GM21786 (cell line): Measurements from ENCODE around the gene IL21R.
A peak's percentile ranks its signal among the peaks of the same experiment; 100 is the strongest.
"Not testable (repeated sequence)": the region's sequence is repeated elsewhere in the genome, so short reads cannot be mapped to it uniquely, and the experiment has no call there.

Experiments
- ATAC-seq: cut with Tn5 transposase; IDR thresholded peaks from one replicate; pipeline ENCODE4 v1.9.1; 2021; ENCODE audit not compliant: unreplicated experiment

The IL21R gene

DNA sequence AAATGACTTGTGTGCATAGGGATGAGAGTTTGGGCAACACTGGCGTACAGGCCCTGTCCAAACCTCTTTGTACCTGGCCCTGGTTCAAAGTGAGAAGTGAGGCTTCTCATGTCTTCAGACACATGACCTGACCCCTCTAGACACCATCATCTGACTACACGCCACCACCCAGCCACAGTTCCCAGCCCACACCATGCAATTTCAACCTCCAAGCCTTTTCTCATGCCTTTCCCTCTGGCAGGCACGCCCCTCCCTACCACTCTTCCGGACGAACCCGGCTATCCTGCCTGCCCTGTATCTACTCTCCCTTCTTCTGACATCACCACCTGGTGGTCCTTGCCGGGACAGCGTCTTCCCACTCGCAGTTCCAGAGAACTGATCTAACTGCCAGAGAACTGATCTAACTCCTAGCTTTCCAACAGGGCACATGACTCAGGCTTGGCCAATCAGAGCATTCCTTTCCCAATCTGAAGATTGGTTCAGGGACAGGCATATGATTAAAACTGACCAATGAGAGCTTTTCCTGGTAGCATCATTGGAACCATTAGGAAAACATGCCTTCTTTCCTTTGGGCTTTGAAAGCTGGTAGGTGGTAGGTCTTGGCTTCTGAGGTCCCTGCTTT is 27.1 kb upstream of the IL21R start:
- peak; percentile 39 for ATAC-seq

DNA sequence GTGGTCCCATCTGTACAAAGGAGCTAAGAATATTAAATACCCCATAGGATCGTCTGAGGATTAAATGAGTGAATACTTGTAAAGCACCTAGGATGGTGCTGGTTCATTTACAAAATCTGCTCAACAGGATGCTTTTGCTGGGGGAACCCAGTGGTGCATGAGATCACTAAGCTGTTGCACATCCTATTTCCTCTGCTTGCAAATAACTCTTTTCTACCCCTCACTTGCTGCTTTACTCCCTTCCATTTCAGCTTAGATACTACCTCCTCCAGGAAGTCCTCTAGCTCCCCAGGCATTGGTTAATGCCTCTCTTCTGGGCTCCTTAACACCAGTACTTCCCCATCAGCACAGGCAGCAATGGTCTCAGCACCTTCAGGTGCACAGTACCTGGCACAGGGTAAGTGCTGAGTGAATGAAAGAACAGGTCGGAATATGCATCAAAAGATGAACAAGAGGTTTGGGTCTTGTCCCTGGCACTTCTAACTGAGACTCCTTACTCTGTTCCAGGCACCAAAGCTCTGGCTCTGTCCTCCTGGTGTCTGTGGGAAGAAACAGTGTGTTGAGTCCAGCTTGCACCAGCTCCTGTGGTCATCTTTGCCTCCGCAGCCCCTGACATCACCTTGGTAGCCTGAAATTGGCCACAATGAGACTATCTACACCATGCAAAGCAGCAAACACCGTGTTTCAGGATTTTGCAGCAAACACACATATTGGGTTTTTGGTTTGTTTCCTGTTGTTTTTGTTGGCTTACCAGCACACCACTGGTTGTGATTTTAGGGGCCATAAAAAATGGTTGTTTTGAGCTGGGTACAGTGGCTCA is 24.1 kb upstream of the IL21R start:
- ATAC-seq, result no peak

DNA sequence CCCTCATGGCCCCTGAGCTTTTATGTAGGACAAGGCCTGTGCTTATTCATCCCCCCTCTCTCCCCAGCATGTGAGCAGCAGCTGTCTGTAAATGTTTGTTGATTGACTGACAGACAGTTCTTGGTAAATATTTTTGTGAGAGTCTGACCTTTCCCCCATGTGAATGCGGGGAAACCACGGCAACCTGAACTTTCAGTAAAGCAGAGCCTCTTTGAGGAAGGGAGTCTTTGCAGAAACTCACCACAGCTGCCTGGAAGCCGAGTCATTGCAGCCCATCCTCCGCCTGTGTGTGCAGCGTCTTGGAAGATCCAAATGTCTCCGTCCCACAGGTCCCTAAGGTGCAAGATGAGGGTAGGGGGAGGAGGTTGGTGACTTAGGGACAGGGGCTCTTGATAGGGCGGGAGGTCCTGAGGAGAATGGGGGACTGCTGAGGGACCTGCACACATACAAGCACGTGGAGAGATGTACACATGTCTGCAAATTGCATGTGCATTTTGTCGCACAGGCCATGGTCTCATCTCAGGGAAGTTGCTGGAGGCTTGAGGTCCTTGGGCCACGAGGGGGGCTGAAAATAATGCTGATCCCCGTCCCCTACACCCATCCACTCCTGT is 23.0 kb upstream of the IL21R start:
- ATAC-seq, result no peak

DNA sequence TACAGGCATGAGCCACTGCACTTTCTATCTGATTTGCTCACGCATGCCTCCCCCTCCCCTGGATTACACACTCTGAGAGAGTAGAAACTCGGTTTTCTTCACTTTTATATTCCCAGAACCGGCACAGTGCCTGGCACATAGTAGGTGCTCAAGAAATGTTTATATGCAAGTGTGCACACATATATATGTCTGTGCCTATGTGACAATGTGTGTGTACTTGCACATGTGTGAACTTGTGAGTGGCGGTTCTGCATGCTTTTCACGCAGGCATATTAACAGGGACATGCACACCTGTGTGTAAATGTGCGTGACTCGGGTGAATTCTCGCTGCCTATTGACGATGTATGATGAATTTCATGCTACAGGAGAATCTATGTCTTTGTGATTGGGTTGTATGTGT is 22.1 kb upstream of the IL21R start:
- no peak for ATAC-seq

DNA sequence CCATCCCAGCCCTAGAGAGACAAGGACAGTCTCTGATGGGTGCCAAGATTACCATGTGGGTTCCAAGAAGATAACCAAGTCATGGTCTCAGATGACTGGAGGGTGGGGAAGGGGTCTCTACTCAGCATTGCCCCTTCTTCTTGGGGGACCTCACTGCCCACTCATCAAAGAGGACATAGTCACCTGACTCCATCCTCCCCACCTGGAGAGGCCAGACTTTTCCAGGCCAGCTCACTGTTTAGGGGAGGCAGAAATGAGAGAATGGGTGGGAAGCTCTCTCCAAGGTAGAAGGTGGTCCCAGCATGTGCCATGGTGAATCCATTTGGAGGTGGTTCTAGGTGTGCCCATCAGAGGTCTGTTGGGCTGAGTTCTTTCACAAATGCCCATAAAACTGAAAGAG is 20.7 kb upstream of the IL21R start:
- no peak for ATAC-seq

DNA sequence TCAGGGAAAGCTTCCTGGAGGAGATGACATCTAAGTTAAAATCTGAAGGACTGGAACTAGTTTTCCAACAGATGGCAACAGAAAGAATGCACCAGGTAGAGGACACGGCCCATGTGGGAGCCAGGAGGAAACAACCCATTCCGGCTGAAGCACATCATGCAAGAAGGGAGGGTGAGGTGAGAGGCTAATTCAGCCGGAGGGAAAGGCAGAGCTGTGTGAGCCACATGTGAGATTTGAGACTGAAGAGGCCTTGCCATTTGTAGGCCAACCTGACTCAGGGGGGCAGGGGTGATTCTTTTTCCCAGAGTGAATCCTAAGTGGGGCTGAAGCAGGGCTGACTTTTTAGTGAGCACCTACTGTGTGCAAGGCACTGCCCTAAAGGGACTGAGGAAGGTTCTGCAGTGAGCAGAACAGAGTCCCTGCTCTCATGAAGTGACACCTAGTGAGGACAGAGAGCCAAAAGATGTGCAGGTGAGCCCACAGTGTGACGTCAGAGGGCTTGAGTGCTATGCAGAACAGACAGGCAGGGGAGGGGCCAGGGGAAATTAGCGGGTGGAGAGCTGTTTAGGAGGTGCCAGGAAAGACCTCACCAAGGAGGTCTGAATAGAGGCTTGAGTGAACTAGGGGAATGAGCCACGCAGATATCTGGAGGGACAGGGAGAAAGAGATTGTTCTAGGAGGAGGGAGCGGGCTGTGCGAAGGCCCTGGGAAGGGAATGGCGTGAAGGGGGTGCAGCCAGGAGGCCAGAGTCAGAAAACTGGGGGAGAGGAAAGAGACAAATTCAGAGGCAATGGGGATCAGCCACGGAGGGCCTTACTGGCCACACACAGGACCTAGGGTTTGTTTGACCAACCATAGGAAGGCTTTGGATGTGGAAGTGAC is 19.8 kb upstream of the IL21R start:
- ATAC-seq, result no peak

DNA sequence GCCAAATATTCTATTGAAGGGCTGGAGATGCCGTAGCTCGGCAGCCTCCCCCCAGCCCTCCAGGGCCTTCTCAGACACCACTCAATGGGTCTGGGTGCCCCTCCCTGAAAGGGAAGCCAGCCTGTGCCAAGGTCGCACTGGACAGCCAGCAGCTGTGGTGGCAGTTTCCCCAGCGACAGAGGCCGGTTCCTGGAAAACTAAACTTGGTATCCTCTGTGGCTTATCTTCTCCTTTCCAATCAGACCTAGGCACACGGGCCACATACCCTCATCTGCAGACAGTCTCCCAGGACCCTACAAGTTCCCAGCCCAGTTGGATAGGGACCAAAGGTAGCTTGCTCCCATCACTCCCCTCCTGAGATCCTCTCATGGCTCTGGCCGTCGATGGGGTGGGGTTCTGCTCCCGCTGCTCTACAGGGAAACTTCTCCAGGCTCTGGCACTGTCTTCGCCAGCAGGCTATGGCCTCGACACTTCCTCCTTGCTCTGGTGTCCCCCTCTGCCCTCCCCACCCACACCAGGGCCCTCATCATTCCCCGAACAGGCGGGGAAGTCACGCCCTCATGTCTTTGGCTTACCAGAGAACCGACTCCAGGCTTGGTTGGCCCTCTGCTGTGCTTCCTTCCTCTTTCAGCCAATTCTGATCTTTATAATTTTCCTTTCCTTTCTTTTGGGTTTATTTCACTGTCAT is 18.3 kb upstream of the IL21R start:
- ATAC-seq, result no peak

DNA sequence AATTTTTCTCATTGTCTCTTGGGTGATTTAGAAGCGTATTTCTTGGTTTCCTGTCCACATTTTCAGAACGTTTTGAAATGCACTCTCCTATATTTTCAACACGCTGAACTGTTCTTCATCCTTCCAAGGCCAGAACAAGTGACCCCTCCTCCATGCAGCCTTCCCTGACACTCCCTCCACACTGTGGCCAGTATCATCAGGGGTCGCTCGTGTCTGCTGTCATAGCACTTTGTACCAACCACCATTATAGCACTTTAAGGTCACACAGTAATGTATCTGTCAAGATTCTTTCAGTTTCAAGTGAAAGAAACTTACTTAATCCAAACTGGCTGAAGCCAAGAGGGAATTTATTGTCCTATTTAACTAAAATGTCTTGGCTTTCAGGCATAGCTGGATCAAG is 17.5 kb upstream of the IL21R start:
- ATAC-seq, result no peak

DNA sequence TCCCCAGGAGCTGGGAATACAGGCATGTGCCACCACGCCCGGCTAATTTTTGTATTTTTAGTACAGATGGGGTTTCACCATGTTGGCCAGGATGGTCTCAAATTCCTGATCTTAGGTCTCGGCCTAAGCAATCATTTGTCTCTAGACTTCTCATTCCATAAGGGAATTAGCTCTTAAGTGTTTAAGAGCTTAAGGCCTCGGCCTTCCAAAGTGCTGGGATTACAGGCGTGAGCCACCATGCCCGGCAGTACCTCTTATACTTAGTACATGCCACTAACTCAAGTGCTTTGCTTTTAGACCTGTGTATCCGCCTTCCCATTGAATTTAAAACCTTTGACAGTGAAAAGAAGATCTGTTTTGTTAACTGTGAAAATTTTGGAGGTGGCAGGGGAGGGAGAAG is 16.6 kb upstream of the IL21R start:
- no peak for ATAC-seq

DNA sequence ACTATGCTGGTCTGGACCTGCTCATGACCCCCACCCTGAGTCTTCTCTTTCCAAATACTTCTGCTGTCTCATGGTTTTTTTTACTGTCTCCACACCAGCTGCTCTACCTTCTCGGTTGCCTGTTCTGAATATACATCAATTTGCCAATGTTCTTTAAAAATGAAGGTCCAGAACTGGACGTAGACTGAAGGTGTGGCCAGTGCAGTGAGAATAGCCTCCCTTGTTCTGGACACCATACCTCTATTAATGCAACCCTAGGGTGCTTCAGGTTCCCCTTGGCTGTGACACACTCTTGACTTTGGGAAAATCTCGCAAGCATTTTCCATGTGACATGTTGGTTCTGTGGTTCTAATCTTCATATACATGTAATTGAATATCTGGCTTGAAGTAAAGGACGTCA is 15.3 kb upstream of the IL21R start:
- no peak for ATAC-seq

DNA sequence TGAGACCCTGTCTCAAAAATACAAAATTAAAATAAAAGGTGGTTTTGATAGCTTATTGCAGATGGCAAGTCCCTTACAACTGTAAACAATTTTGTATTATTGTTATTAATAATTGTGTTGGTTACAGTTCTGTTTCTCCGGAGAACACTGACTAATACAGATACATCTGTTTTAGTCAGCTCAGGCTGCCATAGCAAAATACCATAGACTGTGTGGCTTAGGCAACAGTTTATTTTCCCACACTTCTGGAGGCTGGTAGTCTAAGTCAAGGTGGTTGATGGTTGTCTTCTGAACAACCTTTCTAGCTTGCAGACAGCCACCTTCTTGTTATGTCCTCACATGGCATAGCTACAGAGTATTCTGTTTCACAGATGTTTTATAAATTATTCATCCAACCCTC is 14.2 kb upstream of the IL21R start:
- ATAC-seq, result peak; percentile 61

DNA sequence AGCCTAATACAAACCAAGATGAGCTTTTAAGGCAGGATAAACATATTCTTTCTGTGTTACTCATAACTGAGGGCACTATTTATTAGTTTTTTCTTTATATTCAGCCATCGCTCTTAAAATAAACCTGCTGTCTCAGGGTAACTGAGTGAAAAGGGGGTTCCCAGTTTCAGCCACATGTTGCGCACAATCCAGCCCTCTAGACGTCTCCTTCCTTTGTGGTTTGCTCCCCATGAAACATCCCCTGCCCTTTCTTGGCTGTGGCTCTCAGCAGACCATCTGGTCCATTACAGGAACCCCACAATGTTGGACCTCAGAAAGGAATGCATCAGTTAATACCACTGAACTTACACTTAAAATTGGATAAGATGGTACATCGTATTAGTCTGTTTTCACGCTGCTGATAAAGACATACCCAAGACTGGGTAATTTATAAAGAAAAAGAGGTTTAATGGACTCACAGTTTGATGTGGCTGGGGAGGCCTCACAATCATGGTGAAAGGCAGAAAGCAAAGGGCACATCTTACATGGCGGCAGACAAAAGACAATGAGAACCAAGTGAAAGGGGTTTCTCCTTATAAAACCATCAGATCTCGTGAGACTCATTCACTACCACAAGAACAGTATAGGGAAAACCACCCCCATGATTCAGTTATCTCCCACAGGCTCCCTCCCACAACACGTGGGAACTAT is 12.6 kb upstream of the IL21R start:
- no peak for ATAC-seq

DNA sequence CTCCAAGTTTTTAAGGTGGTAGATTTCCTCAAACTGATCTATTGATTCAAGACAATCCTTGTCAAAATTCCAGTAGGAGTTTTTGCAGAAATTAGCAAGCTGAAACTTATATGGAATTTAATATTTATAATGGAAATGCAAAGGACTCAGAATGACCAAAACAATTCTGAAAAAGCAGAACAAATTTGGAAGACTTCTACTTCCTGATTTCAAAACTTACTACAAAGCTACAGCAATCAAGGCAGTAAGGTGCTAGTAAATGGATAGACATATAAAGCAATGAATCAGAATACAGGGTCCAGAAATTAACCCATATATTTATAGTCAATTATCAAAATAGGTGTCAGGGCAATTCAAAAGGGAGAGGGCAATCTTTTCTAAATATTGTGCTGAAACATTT is 11.8 kb upstream of the IL21R start:
- no peak for ATAC-seq

DNA sequence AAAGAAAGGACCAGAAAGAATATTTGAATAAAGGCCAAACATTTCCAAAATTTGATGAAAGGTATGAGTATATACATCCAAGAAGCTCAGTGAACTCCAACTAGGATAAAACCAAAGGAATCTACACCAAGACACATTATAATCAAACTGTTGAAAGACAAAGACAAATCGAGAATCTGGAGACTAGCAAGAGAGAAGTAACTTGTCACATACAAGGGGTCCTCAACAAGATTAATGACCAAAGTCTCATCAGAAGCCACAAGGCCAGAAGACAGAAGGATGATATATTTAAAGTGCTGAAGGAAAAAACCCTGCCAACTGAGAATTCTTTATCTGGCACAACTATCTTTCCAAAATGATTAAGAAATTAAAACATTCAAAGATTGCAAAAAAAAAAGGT is 9.3 kb upstream of the IL21R start:
- ATAC-seq, result no peak

DNA sequence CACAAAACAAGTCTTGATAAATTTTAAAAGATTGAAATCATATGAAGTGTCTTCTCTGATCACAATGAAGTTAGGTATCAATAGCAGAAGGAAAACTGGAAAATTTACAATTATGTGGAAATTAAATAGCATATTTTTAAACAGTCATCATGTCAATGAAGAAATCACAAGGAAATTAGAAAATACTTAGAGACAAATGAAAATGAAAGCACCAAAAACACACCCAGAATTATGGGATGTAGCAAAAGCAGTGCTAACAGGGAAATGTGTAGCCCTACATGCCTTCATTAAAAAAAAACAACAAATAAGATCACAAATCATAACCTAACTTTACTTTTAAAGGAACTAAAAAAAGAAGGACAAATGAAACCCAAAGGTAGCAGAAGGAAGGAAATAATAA is 7.5 kb upstream of the IL21R start:
- ATAC-seq, result no peak

DNA sequence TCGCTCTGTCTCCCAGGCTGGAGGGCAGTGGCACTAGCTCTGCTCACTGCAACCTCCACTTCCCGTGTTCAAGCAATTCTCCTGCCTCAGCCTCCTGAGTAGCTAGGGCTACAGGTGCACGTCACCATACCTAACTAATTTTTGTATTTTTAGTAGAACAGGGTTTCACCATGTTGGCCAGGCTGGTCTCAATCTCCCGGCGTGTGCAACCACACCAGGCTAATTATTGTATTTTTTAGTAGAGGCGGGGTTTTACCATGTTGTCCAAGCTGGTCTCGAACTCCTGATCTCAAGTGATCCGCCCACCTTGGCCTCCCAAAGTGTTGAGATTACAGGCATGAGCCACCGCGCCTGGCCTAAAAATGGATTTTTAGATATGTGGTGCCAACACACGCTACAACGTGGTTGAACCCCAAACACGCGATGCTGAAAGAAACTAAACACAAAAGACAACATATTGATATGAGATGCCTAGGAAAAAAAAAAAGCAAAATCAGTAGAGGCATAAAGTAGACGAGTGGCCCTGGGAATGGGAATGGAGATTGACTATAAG is 3.6 kb upstream of the IL21R start:
- ATAC-seq, result not testable (repeated sequence)

DNA sequence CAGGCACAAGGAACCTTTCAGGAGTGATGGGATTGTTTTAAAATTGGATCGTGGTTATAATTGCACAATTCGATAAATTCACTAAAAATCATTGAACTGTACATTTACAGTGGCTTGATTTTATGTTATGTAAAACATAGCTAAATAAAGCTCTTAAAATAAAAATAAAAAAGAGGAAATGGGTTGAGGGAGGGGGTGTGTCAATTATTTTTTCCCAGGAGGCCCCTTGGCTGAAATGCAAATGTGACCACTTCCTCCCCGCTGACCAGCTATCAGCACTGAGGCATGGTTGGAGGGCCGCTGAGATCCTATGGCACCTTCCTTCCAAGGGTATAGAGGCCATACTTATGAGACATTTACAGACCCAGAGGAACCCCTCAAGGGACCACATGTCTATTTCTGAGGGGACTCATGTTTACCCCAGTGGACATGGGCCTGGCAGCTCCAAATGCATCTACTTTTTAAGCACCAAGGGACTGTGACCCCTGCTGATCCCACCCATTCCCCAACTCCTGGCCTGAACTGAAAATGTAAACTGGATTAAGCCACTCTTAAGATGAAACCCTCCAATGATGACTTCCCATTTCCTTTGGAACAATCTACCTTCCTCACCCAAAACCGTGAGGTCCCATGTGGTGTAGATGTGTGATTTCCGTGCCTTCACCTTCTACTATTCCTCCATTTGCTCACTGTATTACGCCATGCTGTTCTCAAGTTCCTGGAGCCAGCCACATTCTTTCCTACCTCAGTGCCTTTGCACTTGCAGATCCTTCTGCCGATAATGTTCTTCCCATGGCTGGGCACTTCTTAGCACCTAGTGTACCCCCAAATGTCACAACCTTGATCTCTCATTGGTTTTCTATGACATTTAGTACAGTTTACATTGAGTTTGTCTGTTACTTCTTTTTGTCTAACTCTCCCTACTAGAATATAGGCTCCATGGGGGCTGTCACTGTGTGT is 2.8 kb upstream of the IL21R start:
- no peak for ATAC-seq

DNA sequence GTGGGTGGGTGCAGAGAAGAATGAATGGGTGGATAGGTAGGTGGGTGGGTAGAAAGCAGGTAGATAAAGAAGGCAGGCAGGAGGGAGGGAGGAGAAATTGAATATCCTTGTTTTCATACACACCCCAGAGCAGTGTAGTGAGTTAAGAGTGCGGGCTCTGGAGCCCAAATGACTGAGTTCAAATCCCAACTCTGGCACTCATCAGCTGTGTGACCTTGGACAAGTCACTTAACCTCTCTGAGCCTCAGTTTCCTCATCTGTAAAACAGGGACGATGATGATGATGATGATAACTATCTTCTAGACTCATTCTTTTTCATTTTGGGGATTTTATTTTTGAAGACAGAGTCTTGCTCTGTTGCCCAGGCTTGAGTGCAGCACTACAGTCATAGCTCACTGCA is 2.0 kb upstream of the IL21R start:
- ATAC-seq, result no peak
